ENCODE data around the gene LRP2.

- TF ChIP-seq CTCF (IDR thresholded peaks at IDR 0.05) (no peak), POLR2A (IDR thresholded peaks at IDR 0.05) (no peak), EP300 (IDR thresholded peaks at IDR 0.05) (no peak)
Measured at GRCh38 chr2:169173876-169174275, 188.5 kb downstream of the LRP2 start.

All from gastroesophageal sphincter (tissue), 3 donors.